ENCODE results near the gene FLT4. TPM values are rescaled to one million over a fixed set of nuclear protein-coding genes. Genes with fewer than 3 reads are reported as not detected.

Gene FLT4
- polyA plus RNA-seq, 3 donors = not detected

- Mint-ChIP-seq H3K27ac (peak overlapping the region in 1 of 7 donors; percentile 24), H3K36me3 (no peaks in the 10 kb centered on the region), H3K27me3 (ENCODE audit: low read depth in 3 of 3) (peaks cover 59 to 72% (median 60%) of the 10 kb centered on the region in 3 donors), H3K4me3 (peak overlapping the region in 1 of 2 donors; percentile 76), H3K4me1 (peaks cover 6% of the 10 kb centered on the region), H3K9me3 (peaks cover 0 to 9% (median 5%) of the 10 kb centered on the region in 7 donors)
- Histone ChIP-seq H3K9ac (ENCODE audit: insufficient read depth, low read length, poor library complexity, severe bottlenecking) (no peak overlapping the region), H2AFZ (ENCODE audit: insufficient read depth, low read depth, low read length, poor library complexity, severe bottlenecking) (no peak overlapping the region), H3K4me1 (ENCODE audit: control insufficient read depth in 1 of 2, insufficient read depth in 2 of 2, low read length in 2 of 2) (no peaks in the 10 kb centered on the region), H3K4me2 (replicated peaks; ENCODE audit: extremely low read depth, low read length, poor library complexity, severe bottlenecking) (no peak overlapping the region), H3K27ac (ENCODE audit: low read depth in 1 of 2, low read length in 2 of 2) (no peak overlapping the region), H3K36me3 (replicated peaks in 1 of 2; ENCODE audit: control insufficient read depth in 1 of 2, insufficient read depth in 2 of 2, low read length in 2 of 2) (no peaks in the 10 kb centered on the region), H3K9me3 (replicated peaks in 1 of 2; ENCODE audit: control insufficient read depth in 1 of 2, insufficient read depth in 1 of 2, low read length in 2 of 2) (no peaks in the 10 kb centered on the region), H3K4me3 (replicated peaks in 1 of 3; ENCODE audit: low read depth in 2 of 3, low read length in 3 of 3) (no peak overlapping the region), H3K27me3 (ENCODE audit: control insufficient read depth in 2 of 2, insufficient read depth in 2 of 2, low read length in 2 of 2) (peaks cover 11 to 56% of the 10 kb centered on the region in 2 donors), H3K79me2 (ENCODE audit: insufficient read depth, low read length) (no peaks in the 10 kb centered on the region), H4K20me1 (ENCODE audit: insufficient read depth, low read length) (no peaks in the 10 kb centered on the region)
- TF ChIP-seq, protein P1, sequence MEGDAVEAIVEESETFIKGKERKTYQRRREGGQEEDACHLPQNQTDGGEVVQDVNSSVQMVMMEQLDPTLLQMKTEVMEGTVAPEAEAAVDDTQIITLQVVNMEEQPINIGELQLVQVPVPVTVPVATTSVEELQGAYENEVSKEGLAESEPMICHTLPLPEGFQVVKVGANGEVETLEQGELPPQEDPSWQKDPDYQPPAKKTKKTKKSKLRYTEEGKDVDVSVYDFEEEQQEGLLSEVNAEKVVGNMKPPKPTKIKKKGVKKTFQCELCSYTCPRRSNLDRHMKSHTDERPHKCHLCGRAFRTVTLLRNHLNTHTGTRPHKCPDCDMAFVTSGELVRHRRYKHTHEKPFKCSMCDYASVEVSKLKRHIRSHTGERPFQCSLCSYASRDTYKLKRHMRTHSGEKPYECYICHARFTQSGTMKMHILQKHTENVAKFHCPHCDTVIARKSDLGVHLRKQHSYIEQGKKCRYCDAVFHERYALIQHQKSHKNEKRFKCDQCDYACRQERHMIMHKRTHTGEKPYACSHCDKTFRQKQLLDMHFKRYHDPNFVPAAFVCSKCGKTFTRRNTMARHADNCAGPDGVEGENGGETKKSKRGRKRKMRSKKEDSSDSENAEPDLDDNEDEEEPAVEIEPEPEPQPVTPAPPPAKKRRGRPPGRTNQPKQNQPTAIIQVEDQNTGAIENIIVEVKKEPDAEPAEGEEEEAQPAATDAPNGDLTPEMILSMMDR (IDR thresholded peaks at IDR 0.05) = no peak
- DNase-seq = no peak
- WGBS (ENCODE audit: insufficient coverage) = 10% methylated on average over 80 of the region's 80 CpGs
- intact Hi-C loops (cut with micrococcal nuclease) = no loop called here
Measured at GRCh38 chr5:180648658-180649296, 623 bp downstream of the FLT4 start.

GRCh38 chr5:180647941-180648500 lies 1.4 kb downstream of the FLT4 start:
- H3K4me1 Mint-ChIP-seq = peaks cover 6% of the 10 kb centered on the region
- TF ChIP-seq, protein P1 (IDR thresholded peaks at IDR 0.05) = no peak
- Histone ChIP-seq H3K27me3 (ENCODE audit: control insufficient read depth in 2 of 2, insufficient read depth in 2 of 2, low read length in 2 of 2) (peaks cover 11 to 54% of the 10 kb centered on the region in 2 donors), H3K36me3 (replicated peaks in 1 of 2; ENCODE audit: control insufficient read depth in 1 of 2, insufficient read depth in 2 of 2, low read length in 2 of 2) (no peaks in the 10 kb centered on the region), H3K9ac (ENCODE audit: insufficient read depth, low read length, poor library complexity, severe bottlenecking) (no peak overlapping the region), H3K4me2 (replicated peaks; ENCODE audit: extremely low read depth, low read length, poor library complexity, severe bottlenecking) (no peak overlapping the region), H3K4me1 (ENCODE audit: control insufficient read depth in 1 of 2, insufficient read depth in 2 of 2, low read length in 2 of 2) (no peaks in the 10 kb centered on the region), H2AFZ (ENCODE audit: insufficient read depth, low read depth, low read length, poor library complexity, severe bottlenecking) (no peak overlapping the region), H3K4me3 (replicated peaks in 1 of 3; ENCODE audit: low read depth in 2 of 3, low read length in 3 of 3) (no peak overlapping the region), H3K9me3 (replicated peaks in 1 of 2; ENCODE audit: control insufficient read depth in 1 of 2, insufficient read depth in 1 of 2, low read length in 2 of 2) (no peaks in the 10 kb centered on the region), H3K79me2 (ENCODE audit: insufficient read depth, low read length) (no peaks in the 10 kb centered on the region), H3K27ac (ENCODE audit: low read depth in 1 of 2, low read length in 2 of 2) (no peak overlapping the region), H4K20me1 (ENCODE audit: insufficient read depth, low read length) (no peaks in the 10 kb centered on the region)
- H3K36me3 Mint-ChIP-seq = no peaks in the 10 kb centered on the region
- peaks cover 0 to 8% (median 5%) of the 10 kb centered on the region in 7 donors for H3K9me3 Mint-ChIP-seq
- WGBS (ENCODE audit: insufficient coverage) = 85% methylated on average over 5 of the region's 8 CpGs
- peak overlapping the region in 1 of 2 donors; percentile 76 for H3K4me3 Mint-ChIP-seq
- H3K27ac Mint-ChIP-seq = no peak overlapping the region
- H3K27me3 Mint-ChIP-seq (ENCODE audit: low read depth in 3 of 3) = peaks cover 57 to 70% (median 59%) of the 10 kb centered on the region in 3 donors
- intact Hi-C loops (cut with micrococcal nuclease) = no loop called here
- DNase-seq = no peak

All from CD14-positive monocyte (primary cell).